ENCODE data around the gene CCNF. TPM values are rescaled to one million over a fixed set of nuclear protein-coding genes. Genes with fewer than 3 reads are reported as not detected.
"Not testable (repeated sequence)": the region's sequence is repeated elsewhere in the genome, so short reads cannot be mapped to it uniquely, and the experiment has no call there.

CCNF gene
- total and polyA plus RNA-seq, 2 donors, result 2.2 to 9.6 TPM

- 79% methylated on average over 7 of the region's 7 CpGs for WGBS
- no peak for DNase-seq (ENCODE audit: extremely low spot score)
- Histone ChIP-seq H3K27ac (ENCODE audit: low read depth) (no peak overlapping the region), H3K4me3 (ENCODE audit: low read depth, low read length) (no peak overlapping the region), H3K36me3 (ENCODE audit: insufficient read depth) (no peaks in the 10 kb centered on the region), H3K4me1 (ENCODE audit: insufficient read depth) (no peaks in the 10 kb centered on the region)
These were observed 7.0 kb upstream of the CCNF start for GRCh38 chr16:2422123-2422867.

- H3K36me3 ChIP-seq (ENCODE audit: insufficient read depth), result no peaks in the 10 kb centered on the region
- no peak for DNase-seq (ENCODE audit: extremely low spot score)
- H3K4me3 ChIP-seq (ENCODE audit: low read depth, low read length), result no peak overlapping the region
- H3K4me1 ChIP-seq (ENCODE audit: insufficient read depth), result no peaks in the 10 kb centered on the region
- no peak overlapping the region for H3K27ac ChIP-seq (ENCODE audit: low read depth)
- 90% methylated on average over 25 of the region's 25 CpGs for WGBS
These were observed 4.9 kb upstream of the CCNF start for GRCh38 chr16:2424061-2425007.

DNA sequence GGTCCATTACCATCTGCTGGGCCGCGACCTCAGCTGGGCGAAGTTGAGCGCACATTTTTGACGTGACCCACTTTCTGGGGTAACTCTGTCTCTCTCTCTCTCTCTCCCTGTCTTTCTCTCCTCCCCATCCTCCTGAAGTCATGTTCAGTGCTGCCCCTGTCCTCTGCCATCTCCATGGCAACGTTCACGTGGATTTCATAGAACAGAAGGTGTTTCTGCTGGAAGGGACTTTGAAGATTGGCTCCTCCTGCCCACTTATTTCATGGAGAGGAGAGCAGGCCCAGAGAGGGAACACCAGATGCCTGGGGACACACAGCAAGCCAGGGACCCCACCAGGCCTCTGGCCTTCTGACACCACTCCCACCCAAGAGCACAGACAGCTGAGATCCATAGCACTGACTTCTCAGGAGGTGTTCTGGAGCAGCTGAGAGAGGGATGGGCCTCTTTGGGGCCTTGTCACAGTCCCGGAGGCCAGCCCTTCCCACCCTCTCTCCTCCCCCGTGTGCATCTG lies 4.2 kb upstream of the CCNF start:
- 84% methylated on average over 9 of the region's 9 CpGs for WGBS
- H3K36me3 ChIP-seq (ENCODE audit: insufficient read depth), result no peaks in the 10 kb centered on the region
- no peak overlapping the region for H3K4me3 ChIP-seq (ENCODE audit: low read depth, low read length)
- H3K27ac ChIP-seq (ENCODE audit: low read depth), result no peak overlapping the region
- DNase-seq (ENCODE audit: extremely low spot score), result no peak
- H3K4me1 ChIP-seq (ENCODE audit: insufficient read depth), result no peaks in the 10 kb centered on the region

DNA sequence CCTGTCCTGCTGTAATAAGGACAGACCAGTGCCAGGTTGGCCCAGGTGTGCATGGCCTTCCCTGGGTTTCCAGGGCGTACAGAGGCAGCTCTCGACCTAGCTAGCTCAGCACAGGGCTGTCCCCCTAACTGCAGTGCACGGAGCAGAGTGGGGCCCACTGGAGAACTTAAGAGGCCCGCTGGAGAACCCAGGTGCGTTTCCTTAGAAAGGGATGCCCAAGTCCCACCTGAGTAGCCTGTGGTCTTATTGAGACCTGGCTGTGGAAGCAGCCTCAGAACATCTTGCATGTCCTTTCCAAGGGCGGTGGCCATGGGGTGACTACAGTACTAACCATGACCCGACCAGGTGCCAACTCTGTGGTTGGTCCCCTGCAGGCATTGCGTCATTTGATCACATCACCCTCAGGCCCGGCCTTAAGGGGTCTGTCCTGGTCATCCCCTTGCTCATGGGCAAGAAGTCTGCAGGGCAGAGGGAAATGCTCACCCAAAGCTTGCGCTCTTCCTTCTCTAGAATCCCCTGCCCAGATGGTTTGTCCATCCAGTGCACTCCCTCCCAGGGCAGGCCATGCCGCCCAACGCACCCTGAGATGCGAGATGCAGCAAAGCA lies 3.3 kb upstream of the CCNF start:
- no peak overlapping the region for H3K27ac ChIP-seq (ENCODE audit: low read depth)
- no peak for DNase-seq (ENCODE audit: extremely low spot score)
- H3K4me1 ChIP-seq (ENCODE audit: insufficient read depth), result no peaks in the 10 kb centered on the region
- no peak overlapping the region for H3K4me3 ChIP-seq (ENCODE audit: low read depth, low read length)
- 93% methylated on average over 13 of the region's 13 CpGs for WGBS
- H3K36me3 ChIP-seq (ENCODE audit: insufficient read depth), result no peaks in the 10 kb centered on the region

DNA sequence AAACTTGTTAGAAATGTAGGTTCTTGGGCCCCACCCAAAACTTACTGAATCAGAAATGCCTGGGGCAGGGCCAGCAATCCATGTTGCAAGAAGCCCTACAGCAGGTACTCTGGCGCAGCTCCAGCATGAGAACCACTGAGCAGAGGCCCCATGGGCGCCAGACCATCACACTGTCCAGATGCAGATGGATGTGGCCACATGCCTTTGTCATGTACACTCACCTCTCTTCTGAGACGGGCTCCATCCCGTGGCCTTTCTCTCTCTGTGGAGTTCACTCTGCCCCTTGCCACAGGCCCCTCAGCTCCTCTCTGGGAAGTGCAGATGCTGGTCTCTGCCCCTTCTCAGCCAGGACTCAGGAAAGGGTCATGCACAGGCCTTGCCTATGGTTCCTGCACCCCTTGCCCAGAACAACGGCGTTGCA lies 2.3 kb upstream of the CCNF start:
- WGBS, result 92% methylated on average over 6 of the region's 6 CpGs
- no peak for DNase-seq (ENCODE audit: extremely low spot score)
- Histone ChIP-seq H3K27ac (ENCODE audit: low read depth) (no peak overlapping the region), H3K4me3 (ENCODE audit: low read depth, low read length) (no peak overlapping the region), H3K36me3 (ENCODE audit: insufficient read depth) (no peaks in the 10 kb centered on the region), H3K4me1 (ENCODE audit: insufficient read depth) (peaks cover 1% of the 10 kb centered on the region)

- H3K4me3 ChIP-seq (ENCODE audit: low read depth, low read length), result no peak overlapping the region
- H3K27ac ChIP-seq (ENCODE audit: low read depth), result no peak overlapping the region
- no peaks in the 10 kb centered on the region for H3K36me3 ChIP-seq (ENCODE audit: insufficient read depth)
- DNase-seq (ENCODE audit: extremely low spot score), result no peak
- peaks cover 1% of the 10 kb centered on the region for H3K4me1 ChIP-seq (ENCODE audit: insufficient read depth)
- WGBS, result 83% methylated on average over 4 of the region's 4 CpGs
These were observed 1.7 kb upstream of the CCNF start for GRCh38 chr16:2427526-2427925.

GRCh38 chr16:2428051-2428783 lies 1.0 kb upstream of the CCNF start:
- H3K27ac ChIP-seq (ENCODE audit: low read depth), result no peak overlapping the region
- no peak for DNase-seq (ENCODE audit: extremely low spot score)
- peak overlapping the region; percentile 64 for H3K4me3 ChIP-seq (ENCODE audit: low read depth, low read length)
- peaks cover 1% of the 10 kb centered on the region for H3K4me1 ChIP-seq (ENCODE audit: insufficient read depth)
- H3K36me3 ChIP-seq (ENCODE audit: insufficient read depth), result no peaks in the 10 kb centered on the region
- 29% methylated on average over 28 of the region's 28 CpGs for whole genome bisulfite sequencing

DNA sequence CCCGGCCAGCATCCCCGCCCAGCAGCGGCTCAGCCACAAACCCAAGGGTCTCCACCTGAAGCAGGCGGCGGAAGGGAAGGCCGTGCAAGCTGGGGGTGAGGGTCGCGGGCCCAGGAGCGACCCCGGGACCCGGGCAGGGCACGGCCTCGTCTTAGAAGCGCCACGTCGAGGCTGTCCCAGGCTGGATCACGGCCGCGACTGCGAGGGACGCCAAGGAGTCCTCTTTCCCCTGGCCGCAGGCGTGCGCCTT lies 538 bp upstream of the CCNF start:
- Histone ChIP-seq H3K4me3 (ENCODE audit: low read depth, low read length) (peak overlapping the region; percentile 64), H3K27ac (ENCODE audit: low read depth) (no peak overlapping the region), H3K4me1 (ENCODE audit: insufficient read depth) (peaks cover 1% of the 10 kb centered on the region), H3K36me3 (ENCODE audit: insufficient read depth) (no peaks in the 10 kb centered on the region)
- DNase-seq (ENCODE audit: extremely low spot score), result no peak
- WGBS, result under 1% methylated on average over 24 of the region's 24 CpGs

GRCh38 chr16:2429771-2430663 lies 770 bp downstream of the CCNF start:
- DNase-seq (ENCODE audit: extremely low spot score), result peak; percentile 18
- Histone ChIP-seq H3K36me3 (ENCODE audit: insufficient read depth) (no peaks in the 10 kb centered on the region), H3K4me1 (ENCODE audit: insufficient read depth) (peaks cover 1% of the 10 kb centered on the region), H3K27ac (ENCODE audit: low read depth) (no peak overlapping the region), H3K4me3 (ENCODE audit: low read depth, low read length) (peak overlapping the region; percentile 64)
- WGBS, result 6% methylated on average over 46 of the region's 46 CpGs

GRCh38 chr16:2432286-2432685 lies 3.0 kb downstream of the CCNF start:
- WGBS, result 97% methylated on average over 6 of the region's 6 CpGs
- peaks cover 5% of the 10 kb centered on the region for H3K36me3 ChIP-seq (ENCODE audit: insufficient read depth)
- H3K4me3 ChIP-seq (ENCODE audit: low read depth, low read length), result no peak overlapping the region
- H3K4me1 ChIP-seq (ENCODE audit: insufficient read depth), result peaks cover 1% of the 10 kb centered on the region
- DNase-seq (ENCODE audit: extremely low spot score), result no peak
- no peak overlapping the region for H3K27ac ChIP-seq (ENCODE audit: low read depth)

GRCh38 chr16:2432801-2433505 lies 3.7 kb downstream of the CCNF start:
- Histone ChIP-seq H3K4me3 (ENCODE audit: low read depth, low read length) (no peak overlapping the region), H3K36me3 (ENCODE audit: insufficient read depth) (peaks cover 5% of the 10 kb centered on the region), H3K4me1 (ENCODE audit: insufficient read depth) (peaks cover 1% of the 10 kb centered on the region), H3K27ac (ENCODE audit: low read depth) (no peak overlapping the region)
- DNase-seq (ENCODE audit: extremely low spot score), result no peak
- WGBS, result 96% methylated on average over 15 of the region's 15 CpGs

- not testable (repeated sequence) for DNase-seq (ENCODE audit: extremely low spot score); H3K27ac ChIP-seq (ENCODE audit: low read depth); H3K36me3 ChIP-seq (ENCODE audit: insufficient read depth); H3K4me1 ChIP-seq (ENCODE audit: insufficient read depth); H3K4me3 ChIP-seq (ENCODE audit: low read depth, low read length)
- 89% methylated on average over 4 of the region's 4 CpGs for WGBS
These were observed 6.0 kb downstream of the CCNF start for GRCh38 chr16:2435236-2435635.
